Prostate gland (tissue), 2 donors: ENCODE data around the gene ABI1.

Experiments
- CTCF ChIP-seq, 4 experiments: fragments of 200-600 bp in 2 of 4; fragments of 450-650 bp in 2 of 4; sonication (generic) in 2 of 4; IDR thresholded peaks; 1 replicate in 3 of 4; 2 replicates in 1 of 4; pipeline ENCODE4 v1.5.1; 2016 to 2019; ENCODE audit warnings: antibody characterized with exemption in 4 of 4, mild to moderate bottlenecking in 2 of 4, moderate library complexity in 2 of 4
- POLR2AphosphoS5 ChIP-seq: sonication (generic); formaldehyde crosslinking; IDR thresholded peaks from one replicate; pipeline ENCODE4 v1.6.1; 2017; ENCODE audit warnings: antibody characterized with exemption

GRCh38 chr10:26746061-26746460 lies 114.7 kb downstream of the ABI1 start:
- TF ChIP-seq CTCF (IDR thresholded peaks at IDR 0.05) (no peak), POLR2AphosphoS5 (no peak)
